Hepatocyte (in vitro differentiated cells): ENCODE results near the gene PFKL.

Experiments
- EZH2 ChIP-seq: fragments of 200-600 bp; sonication (generic); IDR thresholded peaks from 2 replicates; pipeline ENCODE4 v1.6.1; 2016; ENCODE audit warnings: antibody characterized with exemption, mild to moderate bottlenecking, borderline replicate concordance
- EZH2phosphoT487 ChIP-seq: fragments of 200-600 bp; sonication (generic); IDR thresholded peaks from one replicate; pipeline ENCODE4 v1.6.1; 2018; ENCODE audit warnings: antibody characterized with exemption, mild to moderate bottlenecking, low read depth, moderate library complexity; ENCODE audit not compliant: unreplicated experiment, severe bottlenecking
- TF ChIP-seq, protein P1 (sequence below): fragments of 200-600 bp; sonication (generic); IDR thresholded peaks from 2 replicates; pipeline ENCODE4 v1.5.1; 2016; ENCODE audit warnings: antibody characterized with exemption, mild to moderate bottlenecking; ENCODE audit not compliant: poor library complexity

DNA sequence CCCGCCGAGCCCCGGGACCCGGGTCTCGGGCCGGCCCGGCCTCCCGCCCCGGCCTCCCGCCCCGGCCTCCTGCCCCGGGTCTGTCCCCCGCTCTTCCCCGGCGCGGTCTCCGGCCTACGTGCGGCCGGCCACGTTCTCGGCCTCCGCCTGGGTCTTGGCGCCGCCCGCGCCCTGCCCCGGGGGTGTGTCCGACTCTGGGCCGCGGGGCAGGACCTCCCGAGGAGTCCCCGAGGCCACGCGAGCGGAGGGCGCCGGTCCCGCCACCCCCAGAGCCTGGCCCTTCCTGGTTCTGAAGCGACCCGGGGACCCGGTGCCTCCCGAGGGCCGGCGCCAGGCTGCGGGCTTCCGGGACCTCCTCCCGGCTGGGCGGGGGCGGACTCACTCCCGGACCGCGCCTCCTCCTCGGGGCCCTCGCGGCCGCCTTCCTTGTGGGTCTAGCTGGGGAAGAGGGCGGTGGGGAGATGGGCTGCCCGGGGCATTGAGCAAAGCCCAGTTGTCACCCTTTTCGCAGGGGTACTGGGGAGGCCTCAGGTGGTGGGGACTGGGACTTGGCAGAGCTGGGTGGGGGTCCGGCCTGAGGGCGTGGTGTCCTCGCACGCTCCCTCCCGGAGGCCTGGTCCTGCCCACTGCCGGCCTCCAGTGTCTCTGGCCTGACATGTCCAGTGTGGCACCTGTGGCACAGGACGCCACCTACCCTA is 558 bp downstream of the PFKL start:
- TF ChIP-seq, protein P1, sequence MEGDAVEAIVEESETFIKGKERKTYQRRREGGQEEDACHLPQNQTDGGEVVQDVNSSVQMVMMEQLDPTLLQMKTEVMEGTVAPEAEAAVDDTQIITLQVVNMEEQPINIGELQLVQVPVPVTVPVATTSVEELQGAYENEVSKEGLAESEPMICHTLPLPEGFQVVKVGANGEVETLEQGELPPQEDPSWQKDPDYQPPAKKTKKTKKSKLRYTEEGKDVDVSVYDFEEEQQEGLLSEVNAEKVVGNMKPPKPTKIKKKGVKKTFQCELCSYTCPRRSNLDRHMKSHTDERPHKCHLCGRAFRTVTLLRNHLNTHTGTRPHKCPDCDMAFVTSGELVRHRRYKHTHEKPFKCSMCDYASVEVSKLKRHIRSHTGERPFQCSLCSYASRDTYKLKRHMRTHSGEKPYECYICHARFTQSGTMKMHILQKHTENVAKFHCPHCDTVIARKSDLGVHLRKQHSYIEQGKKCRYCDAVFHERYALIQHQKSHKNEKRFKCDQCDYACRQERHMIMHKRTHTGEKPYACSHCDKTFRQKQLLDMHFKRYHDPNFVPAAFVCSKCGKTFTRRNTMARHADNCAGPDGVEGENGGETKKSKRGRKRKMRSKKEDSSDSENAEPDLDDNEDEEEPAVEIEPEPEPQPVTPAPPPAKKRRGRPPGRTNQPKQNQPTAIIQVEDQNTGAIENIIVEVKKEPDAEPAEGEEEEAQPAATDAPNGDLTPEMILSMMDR = no peak
- no peak for TF ChIP-seq EZH2
- no peak for TF ChIP-seq EZH2phosphoT487
